GDM1 (cell line): Measurements from ENCODE around the gene CCDC12.
A peak's percentile ranks its signal among the peaks of the same experiment; 100 is the strongest.
"Not testable (repeated sequence)": the region's sequence is repeated elsewhere in the genome, so short reads cannot be mapped to it uniquely, and the experiment has no call there.

ENCODE experiments used
- DNase-seq: peaks from one replicate; lab custom pipeline; 2025; lab: John Stamatoyannopoulos, UW

CCDC12 gene

DNA sequence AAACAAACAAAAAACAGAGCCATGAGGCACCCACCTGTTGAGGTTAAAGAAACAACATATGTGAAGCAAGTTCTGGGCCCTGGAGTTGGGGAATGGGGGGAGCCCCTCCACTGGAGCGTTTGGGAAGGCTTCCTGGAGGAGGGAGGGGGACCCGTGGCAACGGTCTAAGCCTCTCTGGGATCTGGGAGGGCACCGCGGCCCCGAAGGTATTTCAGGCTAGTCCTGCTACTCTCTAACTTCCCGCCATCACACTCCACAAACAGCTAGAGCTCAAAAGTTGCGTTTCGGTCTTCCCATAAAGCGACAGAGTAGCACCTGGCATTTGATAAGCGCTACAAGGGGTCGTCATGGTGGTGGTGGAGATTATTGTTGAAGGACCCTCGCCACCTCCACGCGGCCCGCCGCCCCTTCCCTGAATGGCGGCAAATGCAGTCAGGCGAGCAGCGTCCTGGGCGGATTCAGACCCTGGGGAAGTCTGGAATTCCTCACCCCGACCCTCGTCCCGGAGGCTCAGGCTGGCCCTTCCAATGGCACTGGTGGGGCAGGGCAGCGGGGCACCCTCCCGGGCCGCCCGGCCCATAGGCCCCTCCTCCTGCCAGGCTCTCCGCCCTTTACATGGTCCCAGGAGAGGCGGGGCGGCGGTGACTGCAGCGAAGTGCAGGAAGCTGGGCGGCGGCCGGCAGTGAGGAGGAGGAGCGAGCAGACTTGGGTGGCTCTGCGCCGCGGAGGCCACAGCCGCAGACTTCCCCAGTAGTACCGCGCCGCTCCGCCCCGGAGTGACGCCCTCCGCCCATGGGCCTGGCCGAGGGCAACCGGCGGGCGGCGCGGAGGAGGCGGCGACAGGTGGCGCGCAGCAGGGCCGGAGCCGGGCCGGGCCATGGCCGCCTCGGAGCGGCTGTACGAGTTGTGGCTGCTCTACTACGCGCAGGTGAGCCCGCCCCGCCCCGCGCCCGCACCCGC, 2.7 kb upstream of the CCDC12 start, which contains the start of gene NBEAL2:
TSS of gene NBEAL2 (plus strand) at position 682 of the 960 bp plus-strand sequence. CDS start at position 878, 196 bp downstream.
- peak; percentile 97 for DNase-seq

GRCh38 chr3:46978381-46978780, 1.8 kb upstream of the CCDC12 start:
- DNase-seq = no peak

- no peak for DNase-seq
These were observed 1.3 kb upstream of the CCDC12 start for GRCh38 chr3:46977811-46978195.

GRCh38 chr3:46974421-46975171, 1.9 kb downstream of the CCDC12 start:
- no peak for DNase-seq

DNA sequence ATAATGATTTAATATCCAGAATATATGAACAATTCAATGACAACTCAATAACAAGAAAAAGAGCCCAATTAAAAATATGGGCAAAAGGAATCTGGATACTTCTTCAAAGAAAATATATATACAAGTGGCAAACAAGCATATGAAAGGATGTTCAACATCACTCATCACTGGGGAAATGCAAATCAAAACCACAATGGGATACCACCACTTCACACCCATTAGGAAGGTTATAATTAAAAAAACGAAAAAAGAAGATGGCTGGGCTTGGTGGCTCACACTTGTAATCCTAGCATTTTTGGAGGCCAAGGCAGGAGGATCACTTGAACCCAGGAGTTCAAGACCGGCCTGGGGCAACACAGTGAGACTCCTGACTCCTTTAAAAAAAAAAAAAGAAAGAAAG, 4.1 kb downstream of the CCDC12 start:
- no peak for DNase-seq

- peak; percentile 33 for DNase-seq
These were observed 4.8 kb downstream of the CCDC12 start for GRCh38 chr3:46971742-46972141.

- DNase-seq = no peak
These were observed 5.4 kb downstream of the CCDC12 start for GRCh38 chr3:46971151-46971550.

DNA sequence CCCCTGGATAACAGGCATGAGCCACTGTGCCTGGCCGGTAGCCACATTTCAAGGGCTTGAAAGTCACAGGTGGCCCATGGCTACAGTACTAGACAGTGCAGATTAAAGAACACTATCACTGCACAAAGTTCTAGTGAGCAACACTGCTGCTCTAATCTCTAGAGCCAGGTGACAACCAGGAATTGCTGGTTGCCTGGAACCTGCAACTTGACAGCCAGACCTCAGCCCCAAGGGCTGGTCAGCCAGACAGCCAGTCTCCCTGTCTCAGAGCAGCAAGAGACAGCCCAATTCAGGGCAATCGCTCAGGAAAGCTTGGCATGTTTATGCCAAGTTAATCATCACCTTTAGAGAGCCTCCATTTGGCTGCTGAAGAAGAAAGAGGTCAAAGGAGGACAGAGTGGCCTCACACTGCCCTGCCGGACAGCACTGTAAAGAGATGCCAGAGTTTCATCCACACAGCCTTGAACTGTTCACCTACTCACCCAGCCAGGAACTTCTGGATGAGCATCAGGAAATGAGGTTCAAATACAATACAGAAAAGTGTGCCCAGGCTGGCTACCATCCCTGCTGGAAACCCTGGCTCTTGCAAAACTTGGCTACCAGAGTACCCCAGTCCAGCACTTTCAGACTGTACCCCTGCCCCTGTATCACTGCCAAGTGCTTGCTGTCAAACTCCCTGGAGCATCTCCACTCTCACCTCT, 6.0 kb downstream of the CCDC12 start:
- no peak for DNase-seq

GRCh38 chr3:46968783-46969428, 7.6 kb downstream of the CCDC12 start:
- no peak for DNase-seq

GRCh38 chr3:46966811-46967210, 9.7 kb downstream of the CCDC12 start:
- DNase-seq = no peak

DNA sequence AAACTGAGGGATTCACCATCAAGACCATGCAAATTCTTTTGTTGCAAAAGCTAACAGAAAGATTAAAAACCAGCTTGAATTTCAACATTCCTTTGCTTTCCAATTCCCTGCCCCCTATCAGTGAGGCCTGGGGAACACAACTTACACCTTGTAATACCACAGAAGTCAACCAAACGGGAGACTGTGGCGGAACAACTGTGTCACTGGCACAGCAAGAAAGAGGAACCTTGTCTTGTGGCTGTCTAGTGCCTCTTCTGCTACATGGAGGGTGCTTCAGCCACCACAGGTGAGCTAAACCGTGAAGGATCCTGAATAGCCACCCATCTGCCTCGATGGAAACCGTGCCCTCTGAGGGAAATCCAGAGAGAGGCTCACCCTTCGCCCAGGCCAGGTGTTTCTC, 11.4 kb downstream of the CCDC12 start:
- DNase-seq = peak; percentile 52

GRCh38 chr3:46964038-46964590, 12.4 kb downstream of the CCDC12 start:
- not testable (repeated sequence) for DNase-seq

GRCh38 chr3:46962990-46963389, 13.6 kb downstream of the CCDC12 start:
- no peak for DNase-seq

DNA sequence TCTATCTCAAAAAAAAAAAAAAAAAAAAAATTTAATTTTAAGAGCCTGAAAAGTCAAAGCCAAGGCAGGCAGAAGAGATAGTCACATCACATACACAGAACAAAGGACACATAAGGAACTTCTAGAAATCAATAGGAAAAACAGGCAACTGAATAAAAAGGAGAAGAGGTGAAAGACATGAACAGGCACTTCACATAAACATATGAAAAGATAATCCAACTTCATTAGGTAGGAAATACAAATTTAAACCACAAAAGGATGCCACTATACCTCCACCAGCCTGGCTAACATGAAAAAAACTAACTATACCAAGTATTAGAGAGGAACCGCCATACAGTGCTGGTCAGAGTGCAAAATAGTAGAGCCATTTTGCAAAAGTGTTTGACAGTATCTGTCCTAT, 14.1 kb downstream of the CCDC12 start:
- DNase-seq = no peak

DNA sequence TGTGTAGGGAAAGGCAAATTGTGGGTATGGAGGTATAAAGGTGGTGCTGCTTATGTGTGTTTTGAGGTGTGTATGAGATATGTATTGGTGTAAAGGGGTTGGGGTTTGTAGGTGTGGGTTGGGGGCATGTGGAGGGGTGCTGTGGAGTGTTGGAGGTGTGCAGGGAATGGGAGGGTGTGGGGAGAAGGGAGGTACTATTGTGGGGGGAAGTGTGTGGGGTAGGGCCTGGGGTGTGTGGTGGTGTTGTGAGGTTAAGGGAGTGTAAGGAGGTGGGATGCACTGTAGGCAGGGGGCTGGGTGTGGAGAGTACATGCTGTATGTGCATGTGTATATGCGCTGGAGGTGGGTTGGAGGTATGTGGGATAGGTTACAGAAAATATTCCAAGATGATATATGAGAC, 15.7 kb downstream of the CCDC12 start:
- DNase-seq = no peak

- DNase-seq = no peak
These were observed 16.4 kb downstream of the CCDC12 start for GRCh38 chr3:46960081-46960701.

- no peak for DNase-seq
These were observed 17.4 kb downstream of the CCDC12 start for GRCh38 chr3:46959161-46959511.

DNA sequence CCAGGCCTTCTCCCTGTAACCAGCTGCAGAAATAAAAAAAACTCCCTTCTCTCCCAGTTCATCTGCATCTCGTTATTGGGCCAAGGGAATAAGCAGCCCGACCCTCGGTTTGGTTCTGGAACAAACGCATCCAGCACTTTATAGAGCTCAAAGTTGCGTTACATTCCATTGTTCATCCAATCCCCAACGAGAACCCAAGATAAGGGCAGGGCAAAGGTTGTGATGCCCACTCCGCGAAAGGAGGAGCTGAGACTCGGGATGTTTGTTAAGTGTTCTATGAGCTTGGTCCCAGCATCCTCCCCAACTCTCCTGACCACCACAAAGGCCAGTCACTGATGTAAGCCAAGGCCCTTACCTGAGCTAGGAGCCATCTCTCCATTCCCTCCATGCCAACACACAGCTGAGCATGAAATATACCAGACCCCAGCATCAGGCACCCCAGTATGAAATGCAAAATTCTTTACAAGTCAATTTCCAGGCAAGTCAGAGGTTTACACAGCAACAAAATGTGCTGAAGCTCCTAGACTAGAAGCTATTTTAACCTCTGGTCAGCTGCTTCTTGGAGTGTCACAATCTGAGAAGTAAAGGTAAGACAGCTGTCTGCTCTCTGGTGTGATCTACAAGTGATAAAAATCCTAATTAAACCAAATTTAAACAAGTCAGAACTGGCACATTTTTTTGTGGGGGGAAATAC, 17.9 kb downstream of the CCDC12 start:
- DNase-seq = no peak

DNA sequence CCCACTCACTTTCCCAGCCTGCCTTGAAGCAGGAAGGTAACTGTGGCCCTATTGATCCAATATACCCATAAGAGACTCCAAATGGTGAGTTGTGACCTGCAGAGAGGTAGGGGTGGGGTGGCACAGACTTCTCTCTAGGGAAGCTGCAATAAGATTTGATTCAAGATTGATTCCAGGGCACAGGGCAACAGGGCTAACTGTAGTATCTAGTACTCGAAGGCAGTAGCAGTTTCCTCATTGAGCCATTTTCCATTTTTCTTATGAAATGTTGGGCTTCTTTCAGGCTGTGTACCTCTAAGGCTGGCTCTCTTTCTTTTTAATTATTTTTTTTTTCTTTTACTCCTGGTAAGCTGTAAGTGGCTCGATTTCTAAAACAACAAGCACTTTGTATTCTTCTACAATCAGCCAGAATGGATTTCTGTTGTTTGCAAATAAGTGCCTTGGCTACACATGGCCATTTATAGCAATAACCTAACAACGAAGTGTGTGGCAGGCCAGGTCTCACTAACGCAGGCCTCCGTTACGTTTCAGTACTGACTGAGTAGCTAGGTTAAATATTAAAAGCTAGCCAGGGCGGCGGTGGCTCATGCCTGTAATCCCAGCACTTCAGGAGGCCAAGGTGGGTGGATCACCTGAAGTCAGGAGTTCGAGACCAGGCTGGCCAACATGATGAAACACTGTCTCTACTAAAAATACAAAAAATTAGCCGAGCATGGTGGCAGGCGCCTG, 19.3 kb downstream of the CCDC12 start:
- no peak for DNase-seq

GRCh38 chr3:46955801-46956259, 20.7 kb downstream of the CCDC12 start:
- no peak for DNase-seq
